ENCODE data around the gene TMEM53.

TMEM53 gene

DNA sequence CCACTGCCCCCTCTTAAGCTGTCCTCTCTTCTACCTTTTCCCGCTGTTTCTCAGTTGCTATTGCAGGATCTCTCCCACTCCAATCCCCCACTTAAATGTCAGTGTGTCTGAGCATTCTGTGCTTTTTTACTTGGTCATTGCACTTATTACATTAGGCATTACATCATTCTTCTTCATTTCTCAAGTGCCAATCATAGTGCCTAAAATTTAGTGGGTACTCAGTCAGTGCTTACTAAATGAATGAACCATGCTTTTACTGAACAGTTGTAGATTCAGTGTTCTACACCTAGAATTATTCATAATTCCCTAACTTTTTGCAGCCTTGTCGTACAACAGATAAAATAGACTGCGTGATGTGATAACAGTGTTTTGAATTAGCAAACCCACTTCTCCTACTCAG lies 19.6 kb upstream of the TMEM53 start (continued):
- no peak for TF ChIP-seq KLF10 (tag by site-specific recombination; IDR thresholded peaks at IDR 0.05)
- TF ChIP-seq ZNF174 (tag by site-specific recombination; IDR thresholded peaks at IDR 0.05): no peak
- TF ChIP-seq ZNF624 (tag by site-specific recombination; IDR thresholded peaks at IDR 0.05): no peak
- TF ChIP-seq, protein P1, sequence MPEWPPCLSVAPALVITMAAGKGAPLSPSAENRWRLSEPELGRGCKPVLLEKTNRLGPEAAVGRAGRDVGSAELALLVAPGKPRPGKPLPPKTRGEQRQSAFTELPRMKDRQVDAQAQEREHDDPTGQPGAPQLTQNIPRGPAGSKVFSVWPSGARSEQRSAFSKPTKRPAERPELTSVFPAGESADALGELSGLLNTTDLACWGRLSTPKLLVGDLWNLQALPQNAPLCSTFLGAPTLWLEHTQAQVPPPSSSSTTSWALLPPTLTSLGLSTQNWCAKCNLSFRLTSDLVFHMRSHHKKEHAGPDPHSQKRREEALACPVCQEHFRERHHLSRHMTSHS (tag by site-specific recombination; IDR thresholded peaks at IDR 0.05): no peak
- no peak for TF ChIP-seq GLIS1 (tag by site-specific recombination; IDR thresholded peaks at IDR 0.05)
- TF ChIP-seq ZNF548 (tag by site-specific recombination; IDR thresholded peaks at IDR 0.05): no peak

- no peaks in the 10 kb centered on the region for H3K4me1 ChIP-seq (ENCODE audit: control insufficient read depth, insufficient read depth, low read length)
- H3K4me3 ChIP-seq (ENCODE audit: low read depth, low read length): no peak overlapping the region
- H3K9me3 ChIP-seq (ENCODE audit: control insufficient read depth, insufficient read depth, low read depth, low read length): no peaks in the 10 kb centered on the region
- POLR2A ChIA-PET: interaction anchor here (1.9 kb wide), 1 partner anchor 19 kb away, joined by 5 read pairs; the partner anchor contains the start of genes ARMH1 and TMEM53
- TF ChIP-seq ZNF529 (tag by site-specific recombination; IDR thresholded peaks at IDR 0.05; ENCODE audit: insufficient replicate concordance) (no peak), TSHZ1 (tag by site-specific recombination; IDR thresholded peaks at IDR 0.05; ENCODE audit: borderline replicate concordance) (no peak), ZFP41 (tag by site-specific recombination; IDR thresholded peaks at IDR 0.05; ENCODE audit: borderline replicate concordance) (no peak), GLIS2 (tag by site-specific recombination; IDR thresholded peaks at IDR 0.05) (no peak), YY2 (tag by site-specific recombination; IDR thresholded peaks at IDR 0.05) (no peak), ZSCAN30 (tag by site-specific recombination; IDR thresholded peaks at IDR 0.05) (no peak), ZNF473 (tag by site-specific recombination; IDR thresholded peaks at IDR 0.05) (no peak), ZNF585B (tag by site-specific recombination; IDR thresholded peaks at IDR 0.05) (no peak), PRDM2 (tag by site-specific recombination; IDR thresholded peaks at IDR 0.05; ENCODE audit: borderline replicate concordance) (no peak), KLF7 (tag by site-specific recombination; IDR thresholded peaks at IDR 0.05; ENCODE audit: borderline replicate concordance) (no peak), ZNF114 (tag by site-specific recombination; IDR thresholded peaks at IDR 0.05) (no peak), ZNF707 (tag by site-specific recombination; IDR thresholded peaks at IDR 0.05) (no peak), ZNF398 (tag by site-specific recombination; IDR thresholded peaks at IDR 0.05) (no peak)
- TF ChIP-seq, protein P2, sequence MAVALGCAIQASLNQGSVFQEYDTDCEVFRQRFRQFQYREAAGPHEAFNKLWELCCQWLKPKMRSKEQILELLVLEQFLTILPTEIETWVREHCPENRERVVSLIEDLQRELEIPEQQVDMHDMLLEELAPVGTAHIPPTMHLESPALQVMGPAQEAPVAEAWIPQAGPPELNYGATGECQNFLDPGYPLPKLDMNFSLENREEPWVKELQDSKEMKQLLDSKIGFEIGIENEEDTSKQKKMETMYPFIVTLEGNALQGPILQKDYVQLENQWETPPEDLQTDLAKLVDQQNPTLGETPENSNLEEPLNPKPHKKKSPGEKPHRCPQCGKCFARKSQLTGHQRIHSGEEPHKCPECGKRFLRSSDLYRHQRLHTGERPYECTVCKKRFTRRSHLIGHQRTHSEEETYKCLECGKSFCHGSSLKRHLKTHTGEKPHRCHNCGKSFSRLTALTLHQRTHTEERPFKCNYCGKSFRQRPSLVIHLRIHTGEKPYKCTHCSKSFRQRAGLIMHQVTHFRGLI (tag by site-specific recombination; IDR thresholded peaks at IDR 0.05): no peak
- TF ChIP-seq, protein P3, sequence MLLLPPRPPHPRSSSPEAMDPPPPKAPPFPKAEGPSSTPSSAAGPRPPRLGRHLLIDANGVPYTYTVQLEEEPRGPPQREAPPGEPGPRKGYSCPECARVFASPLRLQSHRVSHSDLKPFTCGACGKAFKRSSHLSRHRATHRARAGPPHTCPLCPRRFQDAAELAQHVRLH (tag by site-specific recombination; IDR thresholded peaks at IDR 0.05): no peak
- H3K36me3 ChIP-seq (ENCODE audit: control insufficient read depth in 2 of 2, insufficient read depth in 1 of 2, low read length in 2 of 2): no peaks in the 10 kb centered on the region
- no peak overlapping the region for H3K27ac ChIP-seq (ENCODE audit: extremely low read depth, low read depth, low read length)
- CTCF ChIA-PET: interaction anchor here (1.1 to 1.2 kb wide), 2 partner anchors 9 to 11 kb away, joined by 3 read pairs; no protein-coding TSS in a partner anchor
Measured at GRCh38 chr1:44693159-44693558, 18.9 kb upstream of the TMEM53 start.

Data from HEK293 (cell line).